Caco-2 (cell line): ENCODE measurements around the gene PTPA. TPM values are rescaled to one million over a fixed set of nuclear protein-coding genes. Genes with fewer than 3 reads are reported as not detected.

Experiments used
- BruUV-seq: library from RNA; stranded (reverse); fragments of 400-500 nt; replicated peaks from 2 replicates; lab custom pipeline; 2021; lab: Mats Ljungman, UMichigan
- CTCF ChIA-PET: fragments of 300-600 bp; sonication (Branson Sonifier 250); formaldehyde crosslinking; loops from one replicate; lab custom pipeline; 2022; ENCODE audit warnings: antibody characterized with exemption; lab: Charles Lee
- POLR2A ChIA-PET: fragments of 300-600 bp; sonication (Branson Sonifier 250); formaldehyde crosslinking; loops from one replicate; lab custom pipeline; 2022; ENCODE audit warnings: antibody characterized with exemption; lab: Charles Lee
- DNase-seq, 2 experiments: peaks; one replicate each; pipeline versions ENCODE4 v3.0.0 to v3.0.0-alpha.2; 2020 to 2022
- H3K27me3 ChIP-seq: replicated peaks from 2 replicates; pipeline ENCODE4 v1.6.0; 2011; ENCODE audit warnings: low read length; ENCODE audit not compliant: control insufficient read depth, insufficient read depth
- H3K36me3 ChIP-seq: 2 replicates; pipeline ENCODE4 v1.5.1; 2011; ENCODE audit warnings: low read length; ENCODE audit not compliant: control insufficient read depth, insufficient read depth
- H3K4me1 ChIP-seq: fragments of 250-450 bp; sonication (Bioruptor Pico); 2 replicates; pipeline ENCODE4 v1.5.1; 2020; ENCODE audit warnings: mild to moderate bottlenecking
- H3K4me3 ChIP-seq: 2 replicates; pipeline ENCODE4 v1.5.1; 2011; ENCODE audit warnings: low read depth, mild to moderate bottlenecking, control low read depth, low read length
- H3K9me3 ChIP-seq: fragments of 250-450 bp; sonication (Bioruptor Pico); 2 replicates; pipeline ENCODE4 v1.5.1; 2020; ENCODE audit warnings: mild to moderate bottlenecking, moderate library complexity
- H3K27ac Mint-ChIP-seq: one replicate; pipeline ENCODE4 v1.8.0; 2022; ENCODE audit warnings: mixed read lengths; ENCODE audit not compliant: unreplicated experiment
- H3K27me3 Mint-ChIP-seq: one replicate; pipeline ENCODE4 v1.8.0; 2022; ENCODE audit warnings: mixed read lengths; ENCODE audit not compliant: insufficient read depth, unreplicated experiment
- H3K36me3 Mint-ChIP-seq: one replicate; pipeline ENCODE4 v1.8.0; 2022; ENCODE audit warnings: mild to moderate bottlenecking, mixed read lengths; ENCODE audit not compliant: insufficient read depth, unreplicated experiment
- H3K4me1 Mint-ChIP-seq: one replicate; pipeline ENCODE4 v1.8.0; 2022; ENCODE audit warnings: low read depth, mixed read lengths; ENCODE audit not compliant: unreplicated experiment
- H3K4me3 Mint-ChIP-seq: one replicate; pipeline ENCODE4 v1.8.0; 2022; ENCODE audit warnings: mild to moderate bottlenecking, moderate library complexity, mixed read lengths; ENCODE audit not compliant: unreplicated experiment
- H3K9me3 Mint-ChIP-seq: one replicate; pipeline ENCODE4 v1.8.0; 2022; ENCODE audit warnings: mixed read lengths; ENCODE audit not compliant: unreplicated experiment
- CTCF ChIP-seq, 2 experiments: fragments of 200-600 bp in 1 of 2; IDR thresholded peaks; 1 replicate in 1 of 2; 2 replicates in 1 of 2; pipeline versions ENCODE4 v1.5.1 to v1.8.0; 2011 to 2022; ENCODE audit warnings: antibody characterized with exemption in 1 of 2, control low read depth in 1 of 2, inconsistent platforms in 1 of 2, low read depth in 1 of 2, low read length in 1 of 2, mild to moderate bottlenecking in 1 of 2, moderate library complexity in 1 of 2; ENCODE audit not compliant: insufficient read depth in 1 of 2, severe bottlenecking in 1 of 2, unreplicated experiment in 1 of 2
- intact Hi-C: fragments of 100-400 bp; cut with micrococcal nuclease; formaldehyde crosslinking; loops from one replicate; pipeline ENCODE4 v1.10.0; 2022; ENCODE audit not compliant: unreplicated experiment
- total RNA-seq: library from RNA; stranded (reverse); gene quantifications from 2 replicates; pipeline ENCODE4 v1.2.3, GENCODE V29; 2022

PTPA gene
- total RNA-seq, 1 experiment from 2014 or later: 100 TPM

- BruUV-seq: no TSS peak
- CTCF ChIA-PET: interaction anchor here (0.6 to 1.8 kb wide), 23 partner anchors 8 to 482 kb away, joined by 3 to 23 read pairs (median 3); partner anchors contain the start of genes DOLPP1 and IER5L
- Mint-ChIP-seq H3K4me1 (peaks cover 43% of the 10 kb centered on the region), H3K36me3 (peaks cover 50% of the 10 kb centered on the region), H3K27me3 (no peaks in the 10 kb centered on the region), H3K9me3 (no peaks in the 10 kb centered on the region), H3K27ac (peak overlapping the region; percentile 81), H3K4me3 (no peak overlapping the region)
- H3K36me3 ChIP-seq: peaks cover 5% of the 10 kb centered on the region
- no peak for TF ChIP-seq CTCF (IDR thresholded peaks at IDR 0.05; ENCODE audit: insufficient read depth in 1 of 2, low read depth in 1 of 2, low read length in 1 of 2, severe bottlenecking in 1 of 2, unreplicated experiment in 1 of 2)
- no peaks in the 10 kb centered on the region for H3K9me3 ChIP-seq
- POLR2A ChIA-PET: interaction anchor here (0.9 kb wide), 1 partner anchor 10 kb away, joined by 3 read pairs; no protein-coding TSS in a partner anchor
- intact Hi-C loops: loop anchor here (2.0 kb wide), 1 partner anchor 24 kb away; no protein-coding TSS in a partner anchor
- no peaks in the 10 kb centered on the region for H3K27me3 ChIP-seq
- H3K4me1 ChIP-seq: peaks cover 72% of the 10 kb centered on the region
- no peak for DNase-seq
- no peak overlapping the region for H3K4me3 ChIP-seq
Observed at GRCh38 chr9:129142138-129142935, 31.1 kb downstream of the PTPA start.

GRCh38 chr9:129143031-129143927 lies 32.1 kb downstream of the PTPA start:
- Mint-ChIP-seq H3K36me3 (peaks cover 46% of the 10 kb centered on the region), H3K9me3 (no peaks in the 10 kb centered on the region), H3K27ac (peak overlapping the region; percentile 81), H3K27me3 (no peaks in the 10 kb centered on the region), H3K4me1 (peaks cover 43% of the 10 kb centered on the region), H3K4me3 (peak overlapping the region; percentile 42)
- intact Hi-C loops: loop anchor here (2.0 kb wide), 1 partner anchor 24 kb away; no protein-coding TSS in a partner anchor
- Histone ChIP-seq H3K27me3 (no peaks in the 10 kb centered on the region), H3K4me1 (peaks cover 72% of the 10 kb centered on the region), H3K4me3 (no peak overlapping the region), H3K9me3 (no peaks in the 10 kb centered on the region), H3K36me3 (peaks cover 5% of the 10 kb centered on the region)
- DNase-seq: peak; percentile 80 to 84
- no TSS peak for BruUV-seq
- peak; percentile 78 to 92 for TF ChIP-seq CTCF (IDR thresholded peaks at IDR 0.05; ENCODE audit: insufficient read depth in 1 of 2, low read depth in 1 of 2, low read length in 1 of 2, severe bottlenecking in 1 of 2, unreplicated experiment in 1 of 2)
- CTCF ChIA-PET: interaction anchor here (0.6 to 1.8 kb wide), 24 partner anchors 8 to 481 kb away, joined by 3 to 23 read pairs (median 4); partner anchors contain the start of genes DOLPP1 and IER5L
- POLR2A ChIA-PET: interaction anchor here (0.6 to 0.9 kb wide), 3 partner anchors 9 to 888 kb away, joined by 3 to 4 read pairs (median 3); no protein-coding TSS in a partner anchor
